Naive thymus-derived CD4-positive, alpha-beta T cell (primary cell): Measurements from ENCODE around the gene MXD4. TPM values are rescaled to one million over a fixed set of nuclear protein-coding genes. Genes with fewer than 3 reads are reported as not detected.

Experiments
- ATAC-seq: fragments of 150-1000 bp; cut with Tn5 transposase; 2 replicates; pipeline ENCODE4 v1.10.0; 2021; ENCODE audit warnings: mild to moderate bottlenecking, moderate library complexity
- CTCF ChIA-PET: fragments of 350-600 bp; sonication (Branson Sonifier 250); formaldehyde crosslinking; loops from one replicate; lab custom pipeline; 2021; ENCODE audit warnings: antibody characterized with exemption; lab: Charles Lee
- POLR2A ChIA-PET: fragments of 350-600 bp; sonication (Branson Sonifier 250); formaldehyde crosslinking; loops from one replicate; lab custom pipeline; 2021; ENCODE audit warnings: antibody characterized with exemption, inconsistent platforms; lab: Charles Lee
- DNase-seq, 9 donors: peaks; one replicate each; pipeline versions ENCODE4 v3.0.0 to v3.0.0-alpha.2; 2020 to 2022; ENCODE audit warnings: mixed read lengths in 1 of 9
- H3K27ac ChIP-seq: one replicate; pipeline ENCODE4 v1.7.0; 2013; ENCODE audit warnings: mild to moderate bottlenecking, low read depth, low read length, moderate library complexity
- H3K27me3 ChIP-seq, 2 donors: one replicate each; pipeline ENCODE4 v1.7.0; 2013; ENCODE audit warnings: low read length in 2 of 2, mild to moderate bottlenecking in 2 of 2, moderate library complexity in 2 of 2; ENCODE audit not compliant: control insufficient read depth in 2 of 2, insufficient read depth in 2 of 2
- H3K36me3 ChIP-seq, 3 experiments: 1 replicate in 2 of 3; 2 replicates in 1 of 3; pipeline ENCODE4 v1.7.0; 2013; ENCODE audit warnings: low read length in 3 of 3, mild to moderate bottlenecking in 3 of 3, moderate library complexity in 1 of 3; ENCODE audit not compliant: insufficient read depth in 3 of 3, control insufficient read depth in 2 of 3
- H3K4me1 ChIP-seq, 2 donors: one replicate each; pipeline ENCODE4 v1.7.0; 2013; ENCODE audit warnings: low read length in 2 of 2, mild to moderate bottlenecking in 2 of 2, moderate library complexity in 1 of 2; ENCODE audit not compliant: control insufficient read depth in 2 of 2, insufficient read depth in 2 of 2
- H3K4me3 ChIP-seq: 2 replicates; pipeline ENCODE4 v1.7.0; 2013; ENCODE audit warnings: mild to moderate bottlenecking, low read length
- H3K9me3 ChIP-seq, 3 experiments: 1 replicate in 2 of 3; 2 replicates in 1 of 3; pipeline ENCODE4 v1.7.0; 2013; ENCODE audit warnings: low read length in 3 of 3; ENCODE audit not compliant: control insufficient read depth in 2 of 3
- H3K27ac Mint-ChIP-seq, 9 donors: one replicate each; pipeline ENCODE4 v1.8.0; 2020 to 2022; ENCODE audit warnings: mixed read lengths in 9 of 9, mild to moderate bottlenecking in 8 of 9, moderate library complexity in 5 of 9, inconsistent platforms in 2 of 9
- H3K27me3 Mint-ChIP-seq, 5 donors: one replicate each; pipeline ENCODE4 v1.8.0; 2021 to 2022; ENCODE audit warnings: mixed read lengths in 5 of 5, mild to moderate bottlenecking in 1 of 5
- H3K36me3 Mint-ChIP-seq, 5 donors: one replicate each; pipeline ENCODE4 v1.8.0; 2020 to 2022; ENCODE audit warnings: mixed read lengths in 5 of 5, mild to moderate bottlenecking in 3 of 5, inconsistent platforms in 1 of 5
- H3K4me1 Mint-ChIP-seq, 7 donors: one replicate each; pipeline ENCODE4 v1.8.0; 2020 to 2022; ENCODE audit warnings: mixed read lengths in 7 of 7, mild to moderate bottlenecking in 3 of 7, inconsistent platforms in 1 of 7
- H3K4me3 Mint-ChIP-seq, 10 donors: one replicate each; pipeline ENCODE4 v1.8.0; 2020 to 2022; ENCODE audit warnings: mild to moderate bottlenecking in 10 of 10, mixed read lengths in 10 of 10, moderate library complexity in 6 of 10, inconsistent platforms in 2 of 10
- H3K9me3 Mint-ChIP-seq, 11 donors: one replicate each; pipeline ENCODE4 v1.8.0; 2020 to 2022; ENCODE audit warnings: mixed read lengths in 11 of 11, mild to moderate bottlenecking in 4 of 11, inconsistent platforms in 1 of 11, moderate library complexity in 1 of 11
- intact Hi-C, 2 donors: fragments of 100-400 bp; cut with micrococcal nuclease; formaldehyde crosslinking; loops; one replicate each; pipeline ENCODE4 v1.15.1; 2023
- polyA plus RNA-seq, 2 donors: library from polyadenylated mRNA; unstranded; fragments of 300-500 nt; fragmentation: Illumina TruSeq; gene quantifications; one replicate each; pipeline ENCODE4 v1.2.3, GENCODE V29; 2021
- total RNA-seq, 6 experiments: library from RNA in 5 of 6; stranded (reverse) in 5 of 6; gene quantifications; 1 replicate in 5 of 6; 2 replicates in 1 of 6; pipeline ENCODE4 v1.2.3 and lab custom pipeline; 2021 to 2026

MXD4 gene
- total and polyA plus RNA-seq, 7 experiments from 2014 or later: 18.9 to 106 (median 46.0) TPM

DNA sequence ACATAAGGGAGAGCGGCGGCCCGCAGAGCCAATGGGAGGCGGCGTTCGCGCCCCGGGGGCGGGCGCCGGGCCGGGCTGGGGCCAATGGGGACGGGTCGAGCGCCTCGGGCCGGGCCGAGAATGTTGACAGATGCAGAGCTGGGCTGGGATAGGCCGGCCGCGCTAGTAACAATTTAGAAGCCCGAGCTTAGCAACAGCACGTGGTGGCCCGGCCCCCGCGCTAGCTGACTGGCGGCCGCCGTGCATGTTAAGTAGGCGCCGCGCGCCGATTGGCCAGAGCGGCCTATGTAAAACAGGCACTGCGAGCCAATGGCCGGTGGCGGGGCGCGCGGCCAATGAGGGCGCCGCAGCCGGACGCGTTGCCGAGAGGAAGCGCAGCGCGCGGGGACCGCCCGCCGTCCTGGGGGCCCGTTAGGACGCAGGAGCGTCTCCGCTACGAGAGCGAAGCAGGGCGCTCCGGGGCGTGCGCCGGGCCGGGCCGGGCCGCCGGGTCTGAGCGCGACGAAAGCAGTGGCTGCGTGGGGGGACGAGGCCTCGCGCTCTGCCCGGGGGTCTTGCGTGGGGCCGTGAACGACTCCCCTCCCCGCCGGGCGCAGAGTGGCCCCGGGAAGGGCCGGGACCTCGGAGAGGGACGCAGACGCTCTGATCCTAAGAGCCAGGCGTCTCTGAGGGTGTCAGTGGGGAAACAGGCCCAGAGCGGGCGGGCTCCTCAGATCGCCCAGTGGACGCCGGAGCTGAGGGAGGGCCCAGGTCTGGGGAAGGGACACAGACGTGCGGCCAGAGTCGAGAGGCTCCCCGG lies 435 bp upstream of the MXD4 start:
- H3K4me3 Mint-ChIP-seq: peak overlapping the region; percentile 61 to 85 (median 76)
- H3K27me3 Mint-ChIP-seq: no peaks in the 10 kb centered on the region
- ChIA-PET CTCF (interaction anchor here (0.6 to 1.5 kb wide), 8 partner anchors 21 to 409 kb away, joined by 3 to 7 read pairs (median 4); partner anchors contain the start of genes HAUS3 and POLN), POLR2A (interaction anchor here (0.6 to 4.2 kb wide), 28 partner anchors 9 to 539 kb away, joined by 3 to 48 read pairs (median 4); partner anchors contain the start of genes HAUS3, NELFA, POLN and RNF4)
- Histone ChIP-seq H3K27me3 (no peaks in the 10 kb centered on the region), H3K36me3 (peaks cover 0 to 18% (median 0%) of the 10 kb centered on the region in 3 experiments), H3K27ac (peak overlapping the region; percentile 95), H3K9me3 (no peaks in the 10 kb centered on the region), H3K4me1 (peaks cover 8 to 23% of the 10 kb centered on the region in 2 donors), H3K4me3 (peak overlapping the region; percentile 69)
- peak; percentile 95 to 99 (median 98) for DNase-seq
- ATAC-seq: peak; percentile 93
- H3K9me3 Mint-ChIP-seq: no peaks in the 10 kb centered on the region
- peaks cover 0 to 11% (median 0%) of the 10 kb centered on the region in 7 donors for H3K4me1 Mint-ChIP-seq
- peak overlapping the region; percentile 61 to 87 (median 83) for H3K27ac Mint-ChIP-seq
- H3K36me3 Mint-ChIP-seq: no peaks in the 10 kb centered on the region
- intact Hi-C loops: loop anchor here (1.0 to 5.0 kb wide), 19 partner anchors 20 to 1480 kb away; partner anchors contain the start of genes CFAP99 (in 2 of the 2), FAM193A (in 2 of the 2), GRK4 (in 2 of the 2) and HAUS3 (in 2 of the 2)

DNA sequence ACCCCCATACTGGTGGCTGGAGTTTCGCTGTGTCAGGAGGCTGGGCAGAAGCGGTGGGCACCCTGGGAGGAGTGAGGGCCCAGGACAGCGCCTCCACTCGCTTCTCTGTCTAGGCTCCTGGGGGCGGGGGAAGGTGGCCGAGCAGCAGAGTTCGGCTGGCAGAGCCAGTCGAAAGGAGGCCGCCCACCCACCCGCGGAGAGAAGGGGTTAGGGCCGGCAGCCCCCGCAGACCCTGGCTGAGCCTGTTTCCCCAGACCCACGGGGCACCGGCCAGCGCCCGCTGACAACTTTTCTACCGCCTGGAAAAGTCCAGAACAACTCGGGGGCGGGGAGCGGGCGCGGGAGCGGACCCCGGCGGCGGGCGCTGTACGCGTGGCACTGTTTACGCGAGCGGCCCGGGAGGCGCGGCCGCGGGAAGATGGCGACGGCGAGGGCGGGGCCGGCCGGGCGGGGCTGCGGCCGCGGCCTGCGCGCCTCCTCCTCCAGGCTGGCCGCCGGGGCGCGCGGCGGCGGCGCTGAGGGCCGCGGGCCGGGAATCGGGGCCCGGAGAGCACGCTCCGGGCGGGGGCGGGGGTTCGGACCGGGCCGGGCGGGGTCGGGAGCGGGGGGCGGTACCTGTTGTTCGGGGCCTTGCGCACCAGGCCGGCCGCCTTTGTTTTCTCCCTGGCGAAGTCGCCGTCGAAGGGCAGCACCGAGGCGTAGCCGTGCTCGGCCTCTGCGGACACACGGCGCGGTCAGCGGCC lies 628 bp downstream of the MXD4 start:
- peak overlapping the region; percentile 87 for H3K27ac ChIP-seq
- H3K27me3 ChIP-seq: no peaks in the 10 kb centered on the region
- peak; percentile 28 for ATAC-seq
- POLR2A ChIA-PET: interaction anchor here (0.6 to 4.2 kb wide), 15 partner anchors 17 to 210 kb away, joined by 3 to 48 read pairs (median 5); partner anchors contain the start of genes HAUS3 and POLN
- peak overlapping the region; percentile 45 to 85 (median 72) for H3K4me3 Mint-ChIP-seq
- no peaks in the 10 kb centered on the region for H3K9me3 Mint-ChIP-seq
- H3K36me3 Mint-ChIP-seq: no peaks in the 10 kb centered on the region
- CTCF ChIA-PET: interaction anchor here (0.6 to 1.5 kb wide), 4 partner anchors 20 to 410 kb away, joined by 3 to 7 read pairs (median 4); partner anchors contain the start of genes HAUS3 and POLN
- peaks cover 0 to 11% (median 0%) of the 10 kb centered on the region in 7 donors for H3K4me1 Mint-ChIP-seq
- intact Hi-C loops: loop anchor here (5.0 kb wide), 3 partner anchors 389 to 1479 kb away; partner anchors contain the start of genes GRK4 (in 1 of the 2), NOP14 (in 1 of the 2) and NSD2 (in 1 of the 2)
- H3K36me3 ChIP-seq: peaks cover 0 to 28% (median 0%) of the 10 kb centered on the region in 3 experiments
- H3K4me3 ChIP-seq: peak overlapping the region; percentile 52
- H3K27ac Mint-ChIP-seq: peak overlapping the region in 4 of 9 donors; percentile 30 to 67 (median 39)
- peaks cover 8 to 23% of the 10 kb centered on the region in 2 donors for H3K4me1 ChIP-seq
- peak; percentile 41 to 78 (median 58) for DNase-seq
- H3K9me3 ChIP-seq: no peaks in the 10 kb centered on the region
- no peaks in the 10 kb centered on the region for H3K27me3 Mint-ChIP-seq

DNA sequence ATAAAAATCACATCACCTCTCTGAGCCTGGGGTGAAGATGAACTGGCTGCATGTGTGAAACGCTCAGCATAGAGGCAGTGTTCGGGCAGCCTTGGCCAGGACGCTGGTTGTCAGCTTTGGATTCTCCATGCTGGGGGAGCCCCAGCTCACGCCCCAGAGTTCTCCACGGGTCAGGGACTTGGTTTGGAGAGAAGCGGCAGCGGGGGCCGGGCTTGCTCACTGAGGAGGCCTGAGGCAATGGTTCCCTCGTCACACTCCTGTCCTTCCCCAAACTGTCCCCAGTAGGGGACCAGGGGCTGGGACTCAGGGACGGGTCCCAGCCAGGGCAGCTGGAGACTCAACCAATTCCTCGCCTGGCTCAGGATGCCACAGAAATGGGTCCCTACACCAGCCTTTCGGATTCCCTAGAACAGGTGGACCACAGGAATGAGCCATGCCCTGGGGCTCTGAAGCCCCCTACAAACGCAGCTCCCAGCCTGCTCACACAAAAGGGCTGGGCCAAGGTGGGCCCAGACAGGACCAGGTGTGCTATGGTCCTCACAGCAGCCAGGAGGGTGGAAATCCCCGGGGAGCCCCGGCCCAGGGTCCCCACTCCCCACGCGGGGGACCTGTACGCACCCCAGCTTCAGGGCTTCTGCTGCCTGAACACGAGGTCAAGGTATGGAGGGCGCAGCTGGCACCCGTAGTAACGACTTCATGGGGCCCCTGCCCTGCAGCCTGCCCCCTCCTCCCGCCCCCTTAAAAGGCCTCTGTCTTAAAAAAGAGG lies 1.4 kb downstream of the MXD4 start:
- Mint-ChIP-seq H3K4me3 (peak overlapping the region; percentile 45 to 80 (median 66)), H3K27ac (peak overlapping the region in 5 of 9 donors; percentile 42 to 68 (median 65)), H3K9me3 (no peaks in the 10 kb centered on the region), H3K27me3 (no peaks in the 10 kb centered on the region), H3K4me1 (peaks cover 0 to 11% (median 0%) of the 10 kb centered on the region in 7 donors), H3K36me3 (no peaks in the 10 kb centered on the region)
- ChIA-PET POLR2A (interaction anchor here (0.6 to 2.3 kb wide), 6 partner anchors 19 to 735 kb away, joined by 3 to 14 read pairs (median 4); partner anchors contain the start of genes HAUS3, POLN and RNF4), CTCF (interaction anchor here (0.8 kb wide), 1 partner anchor 21 kb away, joined by 3 read pairs; no protein-coding TSS in a partner anchor)
- ATAC-seq: no peak
- H3K9me3 ChIP-seq: no peaks in the 10 kb centered on the region
- H3K4me1 ChIP-seq: peaks cover 8 to 23% of the 10 kb centered on the region in 2 donors
- intact Hi-C loops: loop anchor here (5.0 kb wide), 3 partner anchors 388 to 1478 kb away; partner anchors contain the start of genes GRK4 (in 1 of the 2), NOP14 (in 1 of the 2) and NSD2 (in 1 of the 2)
- DNase-seq: peak in 2 of 9 donors; percentile 8 to 15
- H3K36me3 ChIP-seq: peaks cover 0 to 33% (median 0%) of the 10 kb centered on the region in 3 experiments
- peak overlapping the region; percentile 87 for H3K27ac ChIP-seq
- H3K27me3 ChIP-seq: no peaks in the 10 kb centered on the region
- H3K4me3 ChIP-seq: peak overlapping the region; percentile 52

- POLR2A ChIA-PET: interaction anchor here (0.6 to 1.7 kb wide), 6 partner anchors 18 to 735 kb away, joined by 3 to 9 read pairs (median 4); partner anchors contain the start of genes HAUS3, POLN and RNF4
- peaks cover 8 to 23% of the 10 kb centered on the region in 2 donors for H3K4me1 ChIP-seq
- H3K36me3 ChIP-seq: peaks cover 0 to 38% (median 5%) of the 10 kb centered on the region in 3 experiments
- H3K27me3 ChIP-seq: no peaks in the 10 kb centered on the region
- intact Hi-C loops: loop anchor here (5.0 kb wide), 3 partner anchors 387 to 1477 kb away; partner anchors contain the start of genes GRK4 (in 1 of the 2), NOP14 (in 1 of the 2) and NSD2 (in 1 of the 2)
- DNase-seq: peak in 3 of 9 donors; percentile 6 to 21 (median 7)
- CTCF ChIA-PET: interaction anchor here (0.8 kb wide), 1 partner anchor 22 kb away, joined by 3 read pairs; no protein-coding TSS in a partner anchor
- Mint-ChIP-seq H3K27ac (peak overlapping the region in 5 of 9 donors; percentile 52 to 72 (median 67)), H3K9me3 (no peaks in the 10 kb centered on the region), H3K36me3 (no peaks in the 10 kb centered on the region), H3K4me1 (peaks cover 0 to 11% (median 0%) of the 10 kb centered on the region in 7 donors), H3K27me3 (no peaks in the 10 kb centered on the region), H3K4me3 (peak overlapping the region; percentile 7 to 81 (median 42))
- H3K9me3 ChIP-seq: no peaks in the 10 kb centered on the region
- ATAC-seq: no peak
- H3K27ac ChIP-seq: peak overlapping the region; percentile 13
- no peak overlapping the region for H3K4me3 ChIP-seq
These were observed 2.2 kb downstream of the MXD4 start for GRCh38 chr4:2259541-2260343.

DNA sequence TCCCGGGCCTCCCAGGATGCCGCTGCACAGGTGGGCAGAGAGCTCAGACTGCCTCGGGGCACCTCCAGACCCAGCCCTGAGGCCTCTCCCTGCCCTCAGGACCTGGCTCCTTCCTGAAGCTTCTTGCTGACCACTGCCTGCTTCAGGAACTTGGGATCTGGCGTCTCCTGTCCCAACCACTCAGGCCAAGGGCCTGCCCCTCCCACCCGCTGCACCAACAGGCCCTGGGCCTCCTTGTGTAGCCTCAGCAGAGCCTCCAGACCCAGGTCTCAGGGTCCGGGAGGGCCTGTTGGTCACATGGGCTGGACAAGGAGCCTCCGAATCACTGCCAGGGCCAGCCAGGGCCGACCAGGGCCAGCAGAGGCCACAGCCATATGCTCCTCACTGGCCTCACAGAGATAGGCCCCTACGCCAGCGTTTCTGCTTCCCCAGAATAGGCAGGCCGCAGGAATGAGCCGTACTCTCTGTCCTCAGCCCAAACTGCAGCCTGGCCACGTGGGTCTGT lies 2.8 kb downstream of the MXD4 start:
- ATAC-seq: no peak
- Histone ChIP-seq H3K27ac (no peak overlapping the region), H3K9me3 (no peaks in the 10 kb centered on the region), H3K27me3 (no peaks in the 10 kb centered on the region), H3K4me3 (no peak overlapping the region), H3K4me1 (peaks cover 8 to 23% of the 10 kb centered on the region in 2 donors), H3K36me3 (peaks cover 5 to 44% (median 6%) of the 10 kb centered on the region in 3 experiments)
- Mint-ChIP-seq H3K4me1 (peaks cover 0 to 11% (median 0%) of the 10 kb centered on the region in 7 donors), H3K4me3 (peak overlapping the region in 2 of 10 donors; percentile 5 to 80), H3K27me3 (no peaks in the 10 kb centered on the region), H3K9me3 (no peaks in the 10 kb centered on the region), H3K27ac (no peak overlapping the region), H3K36me3 (peaks cover 0 to 6% (median 0%) of the 10 kb centered on the region in 5 donors)
- intact Hi-C loops: no loop called here
- peak in 3 of 9 donors; percentile 4 to 19 (median 7) for DNase-seq
- CTCF ChIA-PET: no interaction called here
- POLR2A ChIA-PET: interaction anchor here (0.7 kb wide), 1 partner anchor 31 kb away, joined by 3 read pairs; no protein-coding TSS in a partner anchor
